Inflammatory macrophage (primary cell): ENCODE data around the gene SUN2.
A peak's percentile ranks its signal among the peaks of the same experiment; 100 is the strongest.

Source experiments
- DNase-seq, 2 donors: peaks; one replicate each; pipeline ENCODE4 v3.0.0-alpha.2; 2020 to 2022

The SUN2 gene

DNA sequence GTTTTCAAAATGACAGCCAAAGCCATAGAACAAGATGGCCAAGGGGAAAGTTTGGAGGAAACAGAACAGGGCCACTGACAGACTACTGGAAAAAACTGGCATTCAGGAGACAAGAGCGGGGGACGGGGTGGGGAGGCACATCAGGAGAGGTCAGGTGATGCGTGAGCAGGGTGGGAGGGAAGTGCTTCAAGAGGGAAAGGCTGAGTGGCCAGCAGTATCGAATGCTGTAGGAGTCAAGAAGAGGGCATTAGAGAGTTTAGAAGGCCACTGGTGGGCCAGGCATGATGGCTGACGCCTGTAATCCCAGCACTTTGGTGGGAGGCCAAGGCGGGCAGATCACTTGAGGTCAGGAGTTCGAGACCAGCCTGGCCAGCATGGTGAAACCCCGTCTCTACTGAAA is 41.9 kb downstream of the SUN2 start:
- no peak for DNase-seq

DNA sequence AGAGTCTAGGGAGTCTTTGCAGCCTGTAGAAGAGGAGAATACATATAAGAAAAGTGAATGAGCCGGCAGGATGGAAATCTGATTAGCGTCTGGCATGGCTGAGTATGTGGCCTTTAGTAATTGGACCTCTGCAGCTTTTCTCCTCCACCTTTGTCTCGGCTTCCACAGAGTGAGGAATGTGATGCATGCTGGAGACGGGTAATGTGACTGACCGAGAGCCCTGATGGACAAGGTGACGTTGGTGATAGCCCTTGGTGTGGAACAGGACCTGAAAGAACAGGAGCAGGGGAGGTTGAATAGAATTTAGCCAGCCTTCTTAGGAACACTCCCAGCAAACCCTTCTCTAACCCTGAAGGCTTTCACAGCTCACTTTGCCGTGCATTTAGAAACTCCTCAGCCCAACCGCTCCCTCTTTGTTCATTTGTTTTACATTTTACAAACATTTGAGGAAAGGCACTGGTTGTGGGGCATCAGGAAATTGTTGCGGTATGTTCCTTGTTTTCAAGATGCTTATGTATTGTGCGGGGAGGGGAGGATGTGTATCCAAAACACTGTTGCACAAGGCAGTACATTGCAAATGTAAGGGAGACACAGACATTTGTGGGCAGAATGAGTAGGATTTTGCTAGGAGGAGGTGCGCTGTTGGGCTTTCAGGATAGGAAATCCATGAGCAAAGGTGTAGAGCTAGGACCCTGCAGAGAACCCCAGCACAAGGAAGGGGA is 43.2 kb downstream of the SUN2 start:
- DNase-seq = no peak

DNA sequence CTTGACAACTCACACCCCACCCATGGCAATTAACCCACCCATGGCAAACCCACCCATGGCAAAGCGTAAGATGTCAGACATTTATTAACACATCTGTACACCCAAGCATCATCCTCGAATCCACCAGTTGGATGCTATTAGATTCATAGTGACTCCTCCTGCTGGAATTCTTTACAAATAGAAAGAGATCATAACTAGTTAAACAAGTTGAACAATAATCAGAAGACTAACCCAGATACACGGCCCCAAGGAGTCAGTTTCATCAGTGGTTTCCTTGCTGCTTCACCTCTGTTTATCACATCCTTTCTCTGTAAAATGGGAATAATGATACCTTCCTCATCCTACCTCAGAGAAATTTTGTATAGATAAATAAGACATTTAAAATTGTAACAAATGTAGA is 44.9 kb downstream of the SUN2 start:
- DNase-seq = no peak

DNA sequence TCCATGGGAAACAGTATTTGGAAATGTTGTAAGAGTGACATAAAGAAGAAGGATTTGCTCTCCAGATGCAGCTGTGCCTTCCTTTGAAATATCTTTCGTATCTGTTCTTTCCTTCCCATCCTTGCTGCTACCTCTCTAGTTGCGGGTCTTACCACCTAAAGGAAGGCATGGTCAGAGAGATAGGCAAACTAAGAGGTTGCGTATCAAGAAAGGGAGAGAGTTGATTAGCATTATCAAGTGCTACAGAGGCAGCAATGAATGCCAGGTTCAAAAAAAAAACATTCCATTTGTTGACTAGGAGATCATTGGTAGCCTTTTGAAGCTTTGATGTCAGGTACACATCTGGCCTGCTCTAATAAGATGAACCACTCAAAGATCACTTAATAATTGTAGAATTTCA is 45.4 kb downstream of the SUN2 start:
- no peak for DNase-seq

DNA sequence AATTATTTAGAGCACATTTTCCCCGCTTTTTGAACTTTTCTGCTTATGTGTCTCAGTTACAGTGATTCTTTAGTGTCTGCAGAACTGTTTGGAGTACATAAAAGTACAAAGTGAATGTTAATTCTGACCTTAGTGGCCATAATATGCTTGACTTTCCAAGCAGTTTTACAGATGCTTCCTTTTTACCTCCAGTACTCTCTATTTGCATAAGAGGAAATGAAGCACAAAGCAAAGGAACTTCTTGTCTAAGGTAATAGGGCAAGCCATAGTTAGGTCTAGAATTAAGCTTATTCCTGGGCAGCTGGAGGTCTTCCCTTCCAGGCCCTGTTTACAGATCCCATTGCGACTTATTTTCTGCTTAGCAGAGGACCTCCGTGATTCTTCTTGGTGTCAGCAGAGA is 46.5 kb downstream of the SUN2 start:
- no peak for DNase-seq

DNA sequence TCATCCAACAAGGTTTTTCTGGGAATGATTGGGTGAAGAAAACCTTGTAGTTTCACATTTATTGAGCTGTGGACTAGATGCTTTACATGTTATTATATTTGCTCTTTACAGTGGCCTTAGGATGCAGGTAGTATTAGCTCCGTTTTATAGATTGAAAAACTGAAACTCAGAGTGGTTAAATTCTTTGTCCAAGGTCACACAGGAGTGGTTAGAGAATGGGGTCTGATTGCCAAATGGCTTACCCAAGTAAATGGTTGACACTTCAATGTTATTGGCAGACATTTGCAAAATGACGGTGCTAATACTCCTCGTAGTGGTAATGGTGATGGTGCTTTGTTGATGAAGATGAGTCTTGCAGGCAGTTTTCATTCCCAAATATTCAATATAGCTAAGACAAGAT is 47.8 kb downstream of the SUN2 start:
- no peak for DNase-seq

DNA sequence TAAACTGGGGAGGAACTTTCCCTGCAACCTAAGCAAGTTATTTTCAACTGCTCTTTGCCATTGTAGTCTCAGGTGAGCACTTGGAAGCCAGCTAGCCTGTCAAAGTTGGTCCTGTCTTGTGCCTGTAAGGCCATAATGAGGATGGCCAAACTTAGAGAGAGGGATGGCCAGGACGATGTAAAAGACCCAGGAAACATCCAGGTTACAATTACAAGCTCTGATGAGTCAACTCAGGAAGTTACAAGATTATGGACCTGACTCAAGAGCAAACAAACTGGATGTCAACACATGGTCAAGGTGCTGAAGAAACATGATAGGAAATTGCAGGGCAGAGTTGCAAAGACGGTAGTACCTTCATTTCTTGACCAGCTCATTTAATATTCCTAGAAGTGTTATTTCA is 48.5 kb downstream of the SUN2 start:
- DNase-seq = no peak

DNA sequence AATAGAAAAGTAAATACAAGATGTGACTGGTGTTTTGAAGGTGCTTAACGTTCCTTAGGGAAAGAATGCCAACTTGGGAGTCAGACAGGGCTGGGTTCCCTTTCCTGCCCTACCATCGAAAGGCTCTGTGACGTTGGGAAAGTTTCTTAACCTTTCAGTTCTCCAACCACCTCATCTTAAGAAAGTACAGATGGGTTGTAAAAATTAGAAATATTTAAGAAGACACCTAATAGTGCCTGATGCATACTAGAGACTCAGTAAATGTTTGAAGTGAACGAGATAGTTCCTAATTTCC is 49.0 kb downstream of the SUN2 start:
- DNase-seq = no peak

DNA sequence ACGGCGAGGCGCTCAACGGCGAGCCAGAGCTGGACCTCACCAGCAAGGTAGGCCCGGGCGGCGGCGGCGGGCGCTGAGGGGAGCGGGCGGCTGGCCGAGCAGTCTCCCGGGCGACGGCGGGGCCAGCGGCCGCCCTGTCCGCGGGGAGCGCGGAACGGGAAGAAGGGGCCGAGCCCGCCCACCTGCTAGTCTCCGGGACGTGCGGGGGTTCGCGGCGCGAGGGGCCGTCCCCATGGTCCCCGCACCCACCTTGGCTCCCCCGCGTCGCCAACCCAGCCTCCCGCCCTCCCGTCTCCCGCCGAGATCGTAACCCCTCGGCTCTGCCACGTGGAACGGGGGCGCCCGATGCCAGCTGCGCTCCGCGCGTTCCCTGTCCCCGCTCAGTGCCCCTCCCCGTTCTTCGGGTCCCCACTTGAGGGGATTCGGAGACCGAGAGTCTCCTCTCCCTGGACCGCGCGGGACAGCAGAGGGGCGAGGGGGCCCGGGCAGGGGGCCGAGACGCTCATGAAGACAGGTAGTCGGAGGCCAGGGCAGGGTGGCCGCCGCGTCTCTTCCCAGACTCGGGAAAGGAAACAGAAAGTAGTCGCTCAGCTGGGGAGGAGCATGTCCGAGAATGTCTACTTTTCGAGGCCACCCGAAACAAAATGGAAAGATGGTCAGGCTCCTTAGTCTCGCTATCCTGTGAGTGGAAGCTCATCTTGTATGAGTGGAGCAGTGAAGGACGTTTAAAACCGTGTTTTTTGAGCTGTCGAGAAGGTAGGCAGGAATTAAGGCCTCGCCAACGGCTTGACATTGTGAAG is 49.5 kb downstream of the SUN2 start:
- peak in 1 of 2 donors; percentile 41 for DNase-seq

DNA sequence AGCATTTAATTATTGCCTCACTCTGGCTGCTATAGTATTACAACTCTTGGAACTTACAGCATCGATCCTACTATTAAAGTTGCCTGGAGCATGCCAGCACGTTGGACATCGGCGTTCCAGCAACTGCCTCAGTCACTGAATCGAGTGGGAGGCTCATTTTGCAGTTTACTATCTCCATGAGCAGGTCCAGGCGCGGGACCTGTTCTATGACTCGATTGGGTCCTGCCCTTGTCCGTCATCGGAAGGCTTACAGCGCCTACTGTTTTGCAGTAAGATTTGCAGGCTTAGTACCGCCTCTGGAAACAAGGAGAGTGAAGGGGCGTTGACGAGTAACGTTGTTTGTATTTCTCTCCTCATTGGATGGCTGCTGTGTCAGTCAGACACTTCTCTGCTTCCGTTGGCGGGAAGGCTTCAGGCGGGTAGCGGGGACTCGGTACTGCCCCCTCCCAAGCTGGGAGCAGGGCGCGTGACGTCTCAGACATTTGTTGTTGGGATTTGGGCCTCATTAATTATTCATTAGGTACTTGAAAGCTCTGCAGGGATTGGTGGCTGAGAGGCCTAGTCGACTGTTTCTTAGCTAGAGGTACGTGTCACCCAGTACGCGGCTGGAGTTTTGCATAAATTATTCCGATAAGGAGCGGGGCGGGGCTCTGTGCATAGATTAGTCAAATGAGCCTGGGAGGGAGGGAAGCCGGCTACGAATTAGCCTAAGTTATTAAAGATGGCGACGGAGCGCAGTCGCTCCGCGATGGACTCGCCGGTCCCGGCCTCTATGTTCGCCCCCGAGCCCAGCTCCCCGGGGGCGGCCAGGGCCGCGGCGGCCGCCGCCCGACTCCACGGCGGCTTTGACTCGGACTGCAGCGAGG is 50.3 kb downstream of the SUN2 start, which contains the start of gene GTPBP1:
Gene GTPBP1, plus strand, starts transcription at position 710 of the 866 bp plus-strand sequence. Its CDS starts 12 bp downstream, at position 722.
- peak; percentile 100 for DNase-seq

DNA sequence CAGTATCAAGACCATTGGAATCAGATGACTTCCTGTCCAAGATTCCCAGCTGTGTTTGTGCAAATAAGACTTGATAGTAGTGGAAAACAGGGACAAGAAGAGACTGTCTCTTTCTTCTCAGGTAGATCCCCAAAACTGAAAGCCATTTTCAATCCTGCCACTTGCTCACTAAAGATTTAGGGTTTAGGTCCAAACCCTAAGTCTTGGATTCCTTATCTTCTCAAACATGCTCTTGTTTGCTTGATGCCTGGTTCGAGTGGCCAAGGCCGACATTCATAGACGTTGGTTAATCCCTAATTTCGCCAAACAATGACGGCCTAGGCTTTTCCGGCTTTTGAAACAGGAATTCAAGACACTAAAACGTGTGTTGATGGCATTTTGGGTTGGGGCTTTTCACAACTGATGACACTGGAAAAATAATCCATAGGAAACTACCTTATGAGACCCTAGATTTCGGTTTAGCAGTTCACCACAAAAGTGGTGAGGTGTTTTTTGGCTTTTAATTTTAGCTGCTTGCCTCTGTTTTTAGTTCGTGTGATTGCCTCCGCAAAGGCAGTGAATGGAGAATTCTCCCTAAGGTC is 51.1 kb downstream of the SUN2 start:
- DNase-seq = no peak

DNA sequence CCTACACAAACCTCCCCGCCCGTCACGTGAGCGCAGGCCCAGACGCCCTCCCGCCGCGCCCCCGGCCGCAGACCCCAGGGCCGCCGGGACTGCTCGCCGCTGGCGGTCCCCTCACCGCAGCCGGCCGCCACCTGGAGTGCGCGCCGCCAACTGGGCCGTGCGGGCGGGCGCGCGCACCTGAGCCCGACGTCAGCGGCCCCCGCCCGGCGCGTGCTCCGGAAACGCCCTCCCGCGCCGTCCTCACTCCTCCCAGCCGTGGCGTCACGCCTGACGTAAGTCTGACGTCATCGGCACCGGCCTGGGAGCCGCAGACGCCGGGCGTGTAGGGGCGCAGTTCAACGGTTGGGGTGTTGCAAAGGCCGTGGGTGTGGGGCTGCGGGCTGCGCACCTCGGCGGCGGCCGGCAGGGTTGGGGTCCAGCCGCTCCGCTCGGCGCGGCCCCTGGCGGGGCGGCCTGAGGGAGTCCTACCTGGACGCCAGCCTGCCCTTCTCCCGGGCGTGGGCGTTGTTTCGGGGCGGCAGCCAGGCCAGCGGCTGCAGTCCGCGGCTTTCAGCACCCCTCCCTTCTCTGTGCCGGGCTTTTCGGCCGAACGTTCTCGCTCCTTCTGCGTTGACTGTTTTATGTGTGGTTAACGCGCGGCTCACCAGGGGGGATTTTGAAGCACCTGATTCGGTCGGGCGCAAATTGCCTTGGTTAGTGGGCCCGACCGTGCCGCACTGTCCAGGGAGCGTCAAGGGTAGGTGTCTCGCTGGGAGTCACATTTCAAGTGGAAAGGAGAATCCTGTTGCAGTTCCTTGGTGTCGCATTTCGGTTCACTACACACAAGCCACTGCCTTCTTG is 54.8 kb downstream of the SUN2 start, which contains the start of gene JOSD1:
Gene JOSD1, minus strand, starts transcription at position 155 of the 840 bp plus-strand sequence. CDS start 956 bp downstream, outside the sequence.
- DNase-seq = peak; percentile 95 to 96

DNA sequence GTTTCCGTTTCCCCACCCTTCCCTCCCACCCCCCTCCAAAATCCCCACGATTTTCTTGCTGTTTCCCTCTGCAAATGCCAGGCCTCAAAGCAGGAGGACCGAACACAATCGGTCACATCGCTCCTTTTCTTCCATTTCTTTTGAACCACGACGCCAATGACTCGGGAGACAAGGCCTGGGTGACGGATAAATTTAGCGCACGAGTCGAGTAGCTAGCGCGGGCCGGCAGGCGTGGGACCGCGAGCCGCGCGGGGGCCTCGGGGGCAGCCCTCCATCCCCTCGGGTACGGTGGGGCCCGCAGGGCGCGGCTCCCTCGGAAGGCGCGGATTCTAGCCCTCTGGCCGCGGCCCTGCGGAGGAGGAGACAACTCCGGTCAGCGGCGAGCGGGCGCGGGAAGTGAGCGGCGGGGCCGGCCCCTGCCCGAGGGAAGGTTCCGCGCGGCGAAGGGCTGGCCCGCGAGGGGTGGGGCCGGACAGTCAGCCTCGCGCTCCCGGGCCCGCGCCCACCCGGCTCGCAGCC is 55.5 kb downstream of the SUN2 start:
- DNase-seq = peak; percentile 61 to 83

DNA sequence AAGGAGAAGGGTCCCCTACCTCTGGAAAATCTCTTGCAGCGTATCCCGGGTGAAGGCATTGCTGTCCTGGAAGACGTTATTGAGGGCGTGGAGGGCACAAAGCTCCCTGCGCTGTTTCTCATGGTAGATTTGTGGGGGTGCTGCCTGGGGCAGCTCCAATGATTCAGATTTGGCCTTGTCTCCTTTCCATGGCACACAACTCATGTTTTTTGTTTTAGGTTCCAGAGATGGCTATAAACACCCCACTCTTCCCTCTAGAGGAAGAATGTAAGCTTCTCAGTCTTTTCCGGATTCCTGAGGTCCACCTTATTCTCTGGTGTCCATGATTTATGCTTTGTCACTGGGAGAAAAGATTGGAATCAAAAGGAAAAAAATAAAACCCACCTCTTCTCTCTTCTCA is 56.0 kb downstream of the SUN2 start:
- no peak for DNase-seq

DNA sequence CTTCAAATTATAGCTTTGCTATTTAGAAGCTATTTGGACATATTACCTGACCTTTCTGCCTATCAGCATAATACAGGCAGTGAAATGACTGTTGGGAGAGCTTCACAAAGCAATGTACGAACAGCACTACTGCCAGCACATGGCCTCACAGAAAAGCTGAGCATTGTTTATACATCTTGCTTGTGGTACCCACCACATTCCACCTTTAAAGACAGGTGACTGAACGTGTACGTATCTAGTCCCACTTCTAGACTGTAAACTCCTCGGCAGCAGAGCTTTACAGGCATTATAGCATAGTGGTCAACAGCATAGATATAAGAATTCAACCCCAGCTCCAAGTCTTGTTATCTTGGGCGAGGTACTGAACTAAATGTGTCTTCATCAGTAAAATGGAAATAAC is 56.7 kb downstream of the SUN2 start:
- no peak for DNase-seq

DNA sequence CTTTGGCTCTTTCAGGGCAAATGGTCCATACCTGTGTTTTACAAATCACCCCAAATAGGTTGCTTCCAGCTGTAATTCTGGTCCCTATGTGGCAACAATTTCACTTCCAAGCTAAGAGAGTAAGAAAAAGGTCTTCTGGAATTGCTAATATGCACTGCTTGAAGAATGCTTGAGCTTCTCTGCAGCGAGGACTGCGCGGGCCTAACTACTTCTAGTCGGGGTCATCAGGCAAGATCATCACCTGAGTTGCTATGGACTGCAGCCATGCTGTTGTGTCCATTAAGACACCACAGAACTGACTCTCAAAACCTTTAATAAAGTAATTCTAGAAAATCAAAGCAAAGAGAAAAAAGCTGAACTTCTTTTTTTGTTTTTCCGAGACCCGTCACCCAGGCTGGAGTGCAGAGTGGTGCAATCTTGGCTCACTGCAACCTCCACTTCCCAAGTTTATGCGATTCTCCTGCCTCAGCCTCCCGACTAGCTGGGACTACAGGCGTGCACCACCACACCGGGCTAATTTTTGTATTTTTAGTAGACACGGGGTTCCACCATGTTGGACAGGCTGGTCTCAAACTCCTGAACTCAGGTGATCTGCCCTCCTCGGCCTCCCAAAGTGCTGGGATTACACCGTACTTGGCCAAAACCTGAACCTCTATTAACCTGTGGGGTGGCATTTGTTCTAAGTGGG is 57.2 kb downstream of the SUN2 start:
- no peak for DNase-seq

DNA sequence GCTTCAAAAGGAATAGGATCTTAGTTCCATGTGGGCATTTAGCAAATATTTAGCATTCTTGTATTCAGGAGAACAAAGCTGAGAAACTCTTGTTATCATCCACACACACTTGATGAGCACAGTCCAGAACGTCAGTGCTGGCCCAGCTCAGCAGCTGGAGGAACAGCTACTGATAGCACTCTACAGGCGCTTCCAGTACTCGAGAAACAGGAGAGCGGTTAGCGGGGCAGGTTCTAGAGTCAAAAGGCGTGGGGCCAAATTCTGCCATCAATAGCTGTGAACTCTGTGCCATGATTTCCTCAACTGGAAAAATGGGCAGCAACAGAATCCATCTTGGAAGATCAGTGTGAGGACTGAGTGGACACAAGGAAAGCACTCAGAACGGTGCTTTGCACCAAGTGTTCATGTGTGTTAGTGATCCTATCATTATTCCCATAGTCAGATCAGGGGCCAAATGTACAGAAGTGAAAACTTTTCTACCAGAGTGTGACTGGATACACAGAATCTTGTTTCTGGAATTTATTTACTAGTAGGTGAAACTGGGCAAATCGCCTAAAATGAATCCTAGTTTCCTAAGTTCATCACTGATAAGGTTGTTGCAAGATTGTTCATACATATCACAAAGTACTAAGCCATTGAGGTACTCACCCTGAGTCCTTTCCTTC is 58.2 kb downstream of the SUN2 start:
- no peak for DNase-seq

DNA sequence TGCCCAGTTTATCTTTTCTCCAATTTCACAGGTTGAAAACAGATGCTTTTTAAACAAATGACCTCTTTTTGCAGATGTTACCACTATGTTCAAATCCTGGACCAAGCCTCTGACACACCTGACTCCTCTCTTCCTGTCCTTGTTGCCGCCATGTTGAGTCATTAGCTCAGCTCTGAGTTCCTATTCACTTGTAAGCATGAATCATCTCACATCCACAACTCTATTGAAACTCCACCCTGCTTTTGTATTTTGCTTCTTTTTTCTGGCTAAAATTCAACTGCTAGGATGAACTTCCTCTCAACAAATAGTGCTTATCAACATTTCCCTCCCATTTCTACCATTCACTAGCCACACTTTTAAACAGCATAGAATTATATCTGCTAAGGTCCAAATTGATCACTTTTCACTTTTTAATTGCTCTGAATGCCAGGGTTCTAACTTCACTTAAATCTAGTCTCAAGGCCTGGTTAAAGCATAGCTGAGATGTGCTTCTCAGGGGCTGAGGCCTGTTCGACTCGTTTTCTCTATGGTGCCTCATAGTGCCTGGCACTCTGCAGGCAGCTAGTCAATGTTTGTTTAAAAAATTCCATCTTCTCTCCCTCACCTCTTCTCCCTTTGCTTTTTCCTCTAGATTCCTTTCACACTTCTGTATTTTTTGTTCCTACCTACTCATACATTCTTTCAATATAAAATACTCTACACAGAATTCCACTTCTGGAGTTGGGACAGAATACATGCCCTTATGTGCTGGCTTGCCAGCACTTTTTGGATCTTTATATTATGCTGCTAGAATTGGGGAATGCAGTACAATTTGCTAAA is 59.0 kb downstream of the SUN2 start:
- DNase-seq = peak; percentile 65 to 79

DNA sequence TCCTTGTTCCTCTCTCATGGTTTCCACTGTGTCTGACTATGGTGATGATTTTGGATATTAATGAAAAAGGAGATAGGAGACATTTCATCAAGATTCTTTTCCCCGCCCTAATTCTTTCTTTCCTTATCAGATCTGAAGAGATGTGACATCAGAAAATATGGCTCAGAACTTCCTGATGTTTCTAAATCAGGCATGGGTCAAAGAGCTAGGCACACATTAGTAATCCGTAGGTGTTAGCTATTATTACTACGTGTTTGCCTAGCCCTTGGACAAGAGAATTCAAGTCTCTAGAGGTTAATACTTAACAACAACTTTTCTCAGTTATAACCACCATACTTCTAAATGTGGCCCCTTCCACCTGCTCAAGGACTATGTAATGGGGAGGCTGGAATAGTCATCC is 60.9 kb downstream of the SUN2 start:
- DNase-seq = peak; percentile 17 to 41

DNA sequence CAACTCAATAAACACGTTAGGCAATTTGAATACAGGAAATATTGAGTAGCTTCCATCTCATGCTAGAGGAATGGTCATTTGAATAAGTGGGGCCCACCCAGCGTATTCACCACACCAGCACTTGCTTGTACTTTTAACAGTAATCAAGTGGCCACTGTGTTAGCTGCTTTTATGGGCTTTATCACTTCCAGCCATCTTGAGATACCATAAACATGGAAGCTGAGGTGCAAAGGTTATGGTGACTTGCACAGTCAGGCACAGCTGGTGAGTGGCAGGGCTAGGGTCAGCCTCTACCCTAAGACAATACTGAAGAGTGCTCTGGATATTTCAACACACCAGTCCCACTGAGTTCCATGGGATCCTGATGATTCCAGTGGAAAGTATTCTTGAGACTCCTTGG is 61.7 kb downstream of the SUN2 start:
- DNase-seq = no peak
